ENCODE data around the gene BACE2.

The BACE2 gene

DNA sequence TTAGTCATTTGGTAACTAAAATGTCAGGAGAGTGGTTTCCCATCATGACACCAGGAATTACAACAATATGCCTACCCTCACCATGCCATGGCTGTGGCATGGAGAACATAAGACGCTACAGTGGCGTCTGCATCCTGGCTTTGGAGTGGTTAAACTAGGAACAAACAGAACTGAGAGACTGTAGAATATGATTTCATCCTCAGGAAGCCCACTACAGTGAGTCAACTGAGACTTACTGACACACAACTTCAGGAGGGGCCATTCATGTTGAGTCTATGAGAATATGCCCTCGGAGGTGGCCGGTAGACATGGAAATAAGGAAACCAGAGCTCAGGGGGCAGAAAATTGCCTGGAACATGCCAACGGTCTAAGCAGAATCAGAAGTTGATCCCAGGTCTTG, 5.9 kb upstream of the BACE2 start:
- no peaks in the 10 kb centered on the region for H3K27me3 ChIP-seq (ENCODE audit: low read length)

DNA sequence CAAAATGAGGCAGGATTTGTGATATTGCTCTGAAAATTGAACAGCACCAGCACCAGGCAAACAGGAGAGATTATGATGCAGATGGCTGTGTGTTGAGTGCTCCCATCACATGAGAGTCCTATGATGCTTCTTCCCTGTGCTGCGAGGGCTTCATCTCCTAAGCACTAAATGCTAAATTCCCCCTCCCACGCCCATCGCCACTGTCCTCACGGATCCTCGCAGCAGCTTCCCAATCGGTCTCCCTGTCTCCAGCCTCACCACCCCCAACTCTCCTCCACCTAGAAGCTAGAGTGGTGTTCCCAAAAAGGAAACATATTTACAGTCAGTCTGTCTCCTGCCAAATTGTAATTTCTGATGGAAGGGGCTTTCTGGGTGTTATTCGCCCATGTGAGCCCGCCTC, 4.9 kb upstream of the BACE2 start:
- Histone ChIP-seq H3K9me2 (replicated peaks; ENCODE audit: insufficient read depth, low read length) (no peaks in the 10 kb centered on the region), H3K79me2 (ENCODE audit: insufficient read depth, low read length) (no peaks in the 10 kb centered on the region), H4K20me1 (ENCODE audit: low read depth, low read length) (no peaks in the 10 kb centered on the region), H2AFZ (ENCODE audit: low read depth, low read length, severe bottlenecking) (no peak overlapping the region), H3K27ac (ENCODE audit: low read depth, low read length) (no peak overlapping the region), H3F3A (ENCODE audit: insufficient read depth) (no peaks in the 10 kb centered on the region), H3K27me3 (ENCODE audit: low read length) (no peaks in the 10 kb centered on the region), H3K36me3 (ENCODE audit: low read length) (no peaks in the 10 kb centered on the region), H3K9ac (ENCODE audit: low read length) (no peak overlapping the region), H3K4me2 (ENCODE audit: low read depth, low read length, poor library complexity, severe bottlenecking) (no peak overlapping the region), H3K9me3 (ENCODE audit: insufficient read depth, low read length) (no peaks in the 10 kb centered on the region), H3K4me3 (ENCODE audit: insufficient read depth, low read length, poor library complexity, severe bottlenecking) (no peak overlapping the region)
- no peak for TF ChIP-seq EZH2phosphoT487 (conservative IDR thresholded peaks at IDR 0.05; ENCODE audit: low read length)
- TF ChIP-seq, protein P1, sequence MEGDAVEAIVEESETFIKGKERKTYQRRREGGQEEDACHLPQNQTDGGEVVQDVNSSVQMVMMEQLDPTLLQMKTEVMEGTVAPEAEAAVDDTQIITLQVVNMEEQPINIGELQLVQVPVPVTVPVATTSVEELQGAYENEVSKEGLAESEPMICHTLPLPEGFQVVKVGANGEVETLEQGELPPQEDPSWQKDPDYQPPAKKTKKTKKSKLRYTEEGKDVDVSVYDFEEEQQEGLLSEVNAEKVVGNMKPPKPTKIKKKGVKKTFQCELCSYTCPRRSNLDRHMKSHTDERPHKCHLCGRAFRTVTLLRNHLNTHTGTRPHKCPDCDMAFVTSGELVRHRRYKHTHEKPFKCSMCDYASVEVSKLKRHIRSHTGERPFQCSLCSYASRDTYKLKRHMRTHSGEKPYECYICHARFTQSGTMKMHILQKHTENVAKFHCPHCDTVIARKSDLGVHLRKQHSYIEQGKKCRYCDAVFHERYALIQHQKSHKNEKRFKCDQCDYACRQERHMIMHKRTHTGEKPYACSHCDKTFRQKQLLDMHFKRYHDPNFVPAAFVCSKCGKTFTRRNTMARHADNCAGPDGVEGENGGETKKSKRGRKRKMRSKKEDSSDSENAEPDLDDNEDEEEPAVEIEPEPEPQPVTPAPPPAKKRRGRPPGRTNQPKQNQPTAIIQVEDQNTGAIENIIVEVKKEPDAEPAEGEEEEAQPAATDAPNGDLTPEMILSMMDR (IDR thresholded peaks at IDR 0.05; ENCODE audit: insufficient read depth, low read length, poor library complexity, severe bottlenecking) = no peak

More for the DNA sequence above, 5.9 kb upstream of the BACE2 start:
- H3K9ac ChIP-seq (ENCODE audit: low read length) = no peak overlapping the region
- no peaks in the 10 kb centered on the region for H3K79me2 ChIP-seq (ENCODE audit: insufficient read depth, low read length)
- no peaks in the 10 kb centered on the region for H4K20me1 ChIP-seq (ENCODE audit: low read depth, low read length)
- no peak overlapping the region for H2AFZ ChIP-seq (ENCODE audit: low read depth, low read length, severe bottlenecking)
- no peak overlapping the region for H3K4me3 ChIP-seq (ENCODE audit: insufficient read depth, low read length, poor library complexity, severe bottlenecking)
- H3K9me2 ChIP-seq (replicated peaks; ENCODE audit: insufficient read depth, low read length) = no peaks in the 10 kb centered on the region
- no peaks in the 10 kb centered on the region for H3K36me3 ChIP-seq (ENCODE audit: low read length)
- H3K27ac ChIP-seq (ENCODE audit: low read depth, low read length) = no peak overlapping the region
- no peaks in the 10 kb centered on the region for H3F3A ChIP-seq (ENCODE audit: insufficient read depth)
- TF ChIP-seq, protein P1 (IDR thresholded peaks at IDR 0.05; ENCODE audit: insufficient read depth, low read length, poor library complexity, severe bottlenecking) = no peak
- TF ChIP-seq EZH2phosphoT487 (conservative IDR thresholded peaks at IDR 0.05; ENCODE audit: low read length) = no peak
- H3K4me2 ChIP-seq (ENCODE audit: low read depth, low read length, poor library complexity, severe bottlenecking) = no peak overlapping the region
- no peaks in the 10 kb centered on the region for H3K9me3 ChIP-seq (ENCODE audit: insufficient read depth, low read length)

DNA sequence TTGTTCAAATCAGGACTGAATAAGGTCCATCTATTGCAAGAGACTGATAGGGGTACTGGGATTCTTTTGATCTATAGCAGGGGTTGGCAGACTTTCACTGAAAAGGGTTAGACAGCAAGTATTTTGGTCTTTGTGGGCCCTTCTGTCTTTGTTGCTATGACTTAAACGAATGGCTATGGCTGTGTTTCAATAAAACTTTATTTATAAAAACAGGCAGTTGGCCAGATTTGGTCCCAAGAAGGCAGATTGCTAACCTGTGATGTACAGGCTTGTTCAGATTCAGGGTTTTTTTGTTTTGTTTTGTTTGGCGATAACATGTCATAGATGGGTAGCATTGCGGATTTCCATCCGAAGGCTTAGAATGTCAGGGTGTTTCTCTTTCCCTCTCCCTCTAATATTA, 3.9 kb upstream of the BACE2 start:
- Histone ChIP-seq H3K9me2 (replicated peaks; ENCODE audit: insufficient read depth, low read length) (no peaks in the 10 kb centered on the region), H3K4me2 (ENCODE audit: low read depth, low read length, poor library complexity, severe bottlenecking) (no peak overlapping the region), H3K79me2 (ENCODE audit: insufficient read depth, low read length) (no peaks in the 10 kb centered on the region), H3K27me3 (ENCODE audit: low read length) (no peaks in the 10 kb centered on the region), H3F3A (ENCODE audit: insufficient read depth) (no peaks in the 10 kb centered on the region), H2AFZ (ENCODE audit: low read depth, low read length, severe bottlenecking) (no peak overlapping the region), H3K27ac (ENCODE audit: low read depth, low read length) (no peak overlapping the region), H3K4me3 (ENCODE audit: insufficient read depth, low read length, poor library complexity, severe bottlenecking) (no peak overlapping the region), H3K36me3 (ENCODE audit: low read length) (no peaks in the 10 kb centered on the region), H3K9me3 (ENCODE audit: insufficient read depth, low read length) (no peaks in the 10 kb centered on the region), H3K9ac (ENCODE audit: low read length) (no peak overlapping the region), H4K20me1 (ENCODE audit: low read depth, low read length) (no peaks in the 10 kb centered on the region)
- no peak for TF ChIP-seq EZH2phosphoT487 (conservative IDR thresholded peaks at IDR 0.05; ENCODE audit: low read length)
- TF ChIP-seq, protein P1 (IDR thresholded peaks at IDR 0.05; ENCODE audit: insufficient read depth, low read length, poor library complexity, severe bottlenecking) = no peak
